CD4-positive, alpha-beta T cell (primary cell): ENCODE data around the gene SLC5A6. TPM values are rescaled to one million over a fixed set of nuclear protein-coding genes. Genes with fewer than 3 reads are reported as not detected.
A peak's percentile ranks its signal among the peaks of the same experiment; 100 is the strongest.

Experiments used
- ATAC-seq: fragments of 200-7000 bp; cut with Tn5 transposase; one replicate; pipeline ENCODE4 v1.10.0; 2022; ENCODE audit warnings: mild to moderate bottlenecking; ENCODE audit not compliant: poor library complexity
- CTCF ChIA-PET: fragments of 350-600 bp; sonication (Branson Sonifier 250); formaldehyde crosslinking; loops from one replicate; lab custom pipeline; 2021; ENCODE audit warnings: antibody characterized with exemption, inconsistent platforms; lab: Charles Lee
- POLR2A ChIA-PET: fragments of 350-600 bp; sonication (Branson Sonifier 250); formaldehyde crosslinking; loops from one replicate; lab custom pipeline; 2021; ENCODE audit warnings: antibody characterized with exemption, inconsistent platforms; lab: Charles Lee
- DNase-seq, 14 experiments: peaks; one replicate each; pipeline ENCODE4 v3.0.0-alpha.2; 2013 to 2020; ENCODE audit warnings: mixed read lengths in 2 of 14
- H3K27ac ChIP-seq, 2 donors: one replicate each; pipeline versions ENCODE4 v1.5.1 to v1.7.0; 2013; ENCODE audit warnings: low read length in 2 of 2, low read depth in 1 of 2, mild to moderate bottlenecking in 1 of 2
- H3K27me3 ChIP-seq, 2 experiments: 1 replicate in 1 of 2; 2 replicates in 1 of 2; pipeline versions ENCODE4 v1.6.1 to v1.7.0; 2013; ENCODE audit warnings: low read length in 2 of 2, control low read depth in 1 of 2, mild to moderate bottlenecking in 1 of 2, moderate library complexity in 1 of 2; ENCODE audit not compliant: insufficient read depth in 2 of 2, control insufficient read depth in 1 of 2
- H3K36me3 ChIP-seq: one replicate; pipeline ENCODE4 v1.6.1; 2013; ENCODE audit warnings: low read length, control low read depth; ENCODE audit not compliant: insufficient read depth
- H3K4me1 ChIP-seq: one replicate; pipeline ENCODE4 v1.6.1; 2013; ENCODE audit warnings: low read length, control low read depth; ENCODE audit not compliant: insufficient read depth
- H3K4me3 ChIP-seq: one replicate; pipeline ENCODE4 v1.5.1; 2013; ENCODE audit warnings: mild to moderate bottlenecking, low read length, moderate library complexity
- H3K9me3 ChIP-seq, 2 experiments: 1 replicate in 1 of 2; 2 replicates in 1 of 2; pipeline versions ENCODE4 v1.6.1 to v1.7.0; 2013; ENCODE audit warnings: low read length in 2 of 2, mild to moderate bottlenecking in 2 of 2, control low read depth in 1 of 2, moderate library complexity in 1 of 2; ENCODE audit not compliant: control insufficient read depth in 1 of 2, insufficient read depth in 1 of 2
- H3K27ac Mint-ChIP-seq: one replicate; pipeline ENCODE4 v1.8.0; 2020; ENCODE audit warnings: mixed read lengths
- H3K27me3 Mint-ChIP-seq: one replicate; pipeline ENCODE4 v1.8.0; 2021; ENCODE audit warnings: mixed read lengths
- H3K36me3 Mint-ChIP-seq: one replicate; pipeline ENCODE4 v1.8.0; 2021; ENCODE audit warnings: low read depth, mixed read lengths
- H3K4me1 Mint-ChIP-seq: one replicate; pipeline ENCODE4 v1.8.0; 2021; ENCODE audit warnings: low read depth, mixed read lengths
- H3K4me3 Mint-ChIP-seq: one replicate; pipeline ENCODE4 v1.8.0; 2020; ENCODE audit warnings: mild to moderate bottlenecking, mixed read lengths
- H3K9me3 Mint-ChIP-seq: one replicate; pipeline ENCODE4 v1.8.0; 2020; ENCODE audit warnings: mixed read lengths
- CTCF ChIP-seq: fragments of 200-600 bp; IDR thresholded peaks from one replicate; pipeline ENCODE4 v1.8.0; 2022; ENCODE audit warnings: antibody characterized with exemption, mild to moderate bottlenecking
- intact Hi-C, 2 experiments: fragments of 100-400 bp; cut with DNase I in 1 of 2; cut with micrococcal nuclease in 1 of 2; formaldehyde crosslinking; loops; one replicate each; pipeline versions ENCODE4 v1.15.1 to v1.9.0; 2023 to 2025; cut with DNase I, micrococcal nuclease
- total RNA-seq, 174 experiments: library from RNA in 2 of 174; stranded (reverse) in 2 of 174; gene quantifications; one replicate each; pipeline ENCODE4 v1.2.3 and lab custom pipeline; 2021 to 2026

Gene SLC5A6
- total RNA-seq, 2 experiments from 2014 or later = 196 to 207 TPM

GRCh38 chr2:27221166-27221565, 9.1 kb upstream of the SLC5A6 start:
- Mint-ChIP-seq H3K4me1 (peaks cover 32% of the 10 kb centered on the region), H3K9me3 (no peaks in the 10 kb centered on the region), H3K4me3 (peak overlapping the region; percentile 46), H3K36me3 (peaks cover 76% of the 10 kb centered on the region), H3K27ac (no peak overlapping the region), H3K27me3 (no peaks in the 10 kb centered on the region)
- no peak overlapping the region for H3K27ac ChIP-seq
- ChIA-PET CTCF (no interaction called here), POLR2A (no interaction called here)
- ATAC-seq (no peak), DNase-seq (no peak)
- H3K9me3 ChIP-seq = no peaks in the 10 kb centered on the region
- H3K27me3 ChIP-seq = no peaks in the 10 kb centered on the region
- no peak for TF ChIP-seq CTCF
- intact Hi-C loops = no loop called here
- peaks cover 22% of the 10 kb centered on the region for H3K4me1 ChIP-seq
- H3K36me3 ChIP-seq = peaks cover 43% of the 10 kb centered on the region
- no peak overlapping the region for H3K4me3 ChIP-seq

GRCh38 chr2:27220091-27220490, 8.0 kb upstream of the SLC5A6 start:
- Mint-ChIP-seq H3K36me3 (peaks cover 78% of the 10 kb centered on the region), H3K4me3 (no peak overlapping the region), H3K27ac (no peak overlapping the region), H3K4me1 (peaks cover 32% of the 10 kb centered on the region), H3K27me3 (no peaks in the 10 kb centered on the region), H3K9me3 (no peaks in the 10 kb centered on the region)
- TF ChIP-seq CTCF = no peak
- no peak overlapping the region for H3K4me3 ChIP-seq
- H3K36me3 ChIP-seq = peaks cover 40% of the 10 kb centered on the region
- no peaks in the 10 kb centered on the region for H3K27me3 ChIP-seq
- ATAC-seq (no peak), DNase-seq (no peak)
- ChIA-PET POLR2A (no interaction called here), CTCF (no interaction called here)
- no peaks in the 10 kb centered on the region for H3K9me3 ChIP-seq
- no peak overlapping the region for H3K27ac ChIP-seq
- peaks cover 22% of the 10 kb centered on the region for H3K4me1 ChIP-seq
- intact Hi-C loops = no loop called here

GRCh38 chr2:27219091-27219490, 7.0 kb upstream of the SLC5A6 start:
- ATAC-seq = no peak
- H3K4me1 ChIP-seq = peaks cover 22% of the 10 kb centered on the region
- no peak for DNase-seq
- H3K27me3 ChIP-seq = no peaks in the 10 kb centered on the region
- H3K4me1 Mint-ChIP-seq = peaks cover 32% of the 10 kb centered on the region
- no peak overlapping the region for H3K4me3 ChIP-seq
- peak overlapping the region; percentile 93 for H3K27ac Mint-ChIP-seq
- H3K4me3 Mint-ChIP-seq = peak overlapping the region; percentile 68
- H3K27me3 Mint-ChIP-seq = no peaks in the 10 kb centered on the region
- ChIA-PET CTCF (no interaction called here), POLR2A (no interaction called here)
- H3K36me3 Mint-ChIP-seq = peaks cover 71% of the 10 kb centered on the region
- no peak for TF ChIP-seq CTCF
- intact Hi-C loops = loop anchor here (2.0 to 10.0 kb wide), 10 partner anchors 46 to 1344 kb away; partner anchors contain the start of genes ASXL2 (in 1 of the 2), CENPA (in 1 of the 2), FOSL2 (in 1 of the 2) and MAPRE3 (in 1 of the 2)
- H3K27ac ChIP-seq = no peak overlapping the region
- no peaks in the 10 kb centered on the region for H3K9me3 Mint-ChIP-seq
- no peaks in the 10 kb centered on the region for H3K9me3 ChIP-seq
- peaks cover 31% of the 10 kb centered on the region for H3K36me3 ChIP-seq
